H4 (cell line): ENCODE results near the gene TCF7L2. TPM values are rescaled to one million over a fixed set of nuclear protein-coding genes. Genes with fewer than 3 reads are reported as not detected.
"Not testable (repeated sequence)": the region's sequence is repeated elsewhere in the genome, so short reads cannot be mapped to it uniquely, and the experiment has no call there.

Experiments
- DNase-seq: peaks from one replicate; pipeline ENCODE4 v3.0.0-alpha.2; 2015; ENCODE audit warnings: low spot score
- total RNA-seq: library from RNA; depleted of rRNA; stranded (reverse); fragments of >200 nt; shearing (Covaris generic); gene quantifications from 2 replicates; pipeline ENCODE4 v1.2.3, GENCODE V29; 2014

Gene TCF7L2
- total RNA-seq, 1 experiment from 2014 or later = 3.4 TPM

DNA sequence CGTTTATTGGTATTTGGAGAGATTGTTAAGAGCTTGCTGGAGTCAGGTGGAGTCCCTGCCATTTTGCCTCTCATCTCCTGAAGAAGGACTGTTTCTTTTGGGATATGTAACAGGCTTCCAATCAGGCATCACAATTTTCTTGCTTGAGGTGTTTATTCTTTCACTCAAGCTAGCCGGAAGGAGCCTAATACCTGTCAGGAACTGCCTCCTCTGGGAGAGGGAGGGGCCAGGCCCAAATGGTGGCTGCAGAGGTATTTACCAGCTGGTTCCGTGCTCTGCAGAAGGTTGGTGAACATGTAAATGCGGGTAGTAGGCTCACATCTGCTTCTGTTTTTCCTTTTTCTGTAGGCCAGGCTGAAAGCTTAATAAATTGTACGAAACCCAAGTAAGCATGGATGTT is 114.0 kb downstream of the TCF7L2 start:
- DNase-seq = no peak

DNA sequence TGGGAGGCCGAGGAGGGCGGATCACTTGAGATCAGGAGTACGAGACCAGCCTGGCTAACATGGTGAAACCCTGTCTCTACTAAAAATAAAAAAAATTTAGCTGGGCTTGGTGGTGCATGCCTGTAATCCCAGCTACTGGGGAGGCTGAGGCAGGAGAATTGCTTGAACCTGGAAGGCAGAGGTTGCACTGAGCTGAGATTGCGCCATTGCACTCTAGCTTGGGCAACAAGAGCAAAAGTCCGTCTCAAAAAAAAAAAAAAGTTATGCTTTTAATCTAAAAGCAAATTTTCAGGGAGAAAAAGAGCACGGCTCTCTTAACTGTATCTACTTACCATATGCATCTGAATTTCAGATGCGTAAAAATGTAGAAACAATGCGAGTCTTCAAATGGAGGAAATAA is 116.1 kb downstream of the TCF7L2 start:
- not testable (repeated sequence) for DNase-seq

DNA sequence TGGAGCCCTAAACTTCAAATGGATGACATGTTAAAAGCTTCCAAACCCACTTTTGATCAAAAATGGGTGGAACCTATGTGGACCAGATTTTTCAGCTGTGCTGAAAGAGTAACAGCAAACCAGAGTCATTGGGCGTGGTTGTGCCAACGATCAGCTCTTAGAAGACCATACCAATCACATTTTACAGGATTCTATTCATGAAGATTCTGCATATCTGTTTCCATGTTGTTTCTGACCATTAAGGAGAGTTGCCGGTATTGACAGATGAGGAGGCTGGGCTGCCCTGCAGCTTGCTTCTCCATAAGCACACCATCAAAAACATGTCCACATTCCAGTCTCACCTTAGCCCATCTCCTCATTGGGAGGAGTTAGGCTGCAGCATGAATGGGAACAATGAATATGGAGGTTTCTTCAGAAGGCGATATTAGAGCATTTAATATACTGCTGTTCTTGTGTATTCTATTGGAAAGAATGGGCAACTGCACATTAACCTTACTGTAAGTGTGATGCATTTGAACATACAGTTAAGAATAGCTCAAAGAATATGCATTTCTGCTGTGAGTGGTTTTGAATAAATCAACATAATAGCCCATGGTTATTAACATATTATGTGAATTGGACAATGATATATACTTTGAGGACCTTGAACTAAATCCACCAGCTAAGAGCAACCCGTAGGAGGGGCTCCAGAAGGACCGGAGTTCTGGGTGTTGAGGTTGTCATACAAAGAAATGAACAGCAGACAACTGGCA is 116.7 kb downstream of the TCF7L2 start:
- no peak for DNase-seq

DNA sequence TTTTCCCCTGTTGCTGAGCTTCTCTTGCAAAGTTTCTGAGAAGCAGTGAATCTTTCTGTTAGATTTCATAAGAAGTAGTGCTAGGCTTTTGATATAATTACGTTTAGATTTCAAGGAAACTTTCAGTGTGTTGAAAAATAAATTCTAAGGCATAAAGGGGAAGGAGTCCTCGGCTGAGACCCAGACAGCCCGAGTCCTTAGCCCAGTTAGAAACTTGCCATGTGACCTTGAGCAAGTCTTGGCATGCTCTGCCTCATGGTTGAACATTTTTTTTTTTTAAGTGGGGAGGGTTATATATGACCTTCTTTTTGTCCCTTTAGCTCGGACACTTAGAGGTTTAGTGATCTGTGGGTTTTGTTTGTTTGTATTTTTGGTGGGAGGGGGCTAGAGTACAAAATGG is 117.5 kb downstream of the TCF7L2 start:
- no peak for DNase-seq

DNA sequence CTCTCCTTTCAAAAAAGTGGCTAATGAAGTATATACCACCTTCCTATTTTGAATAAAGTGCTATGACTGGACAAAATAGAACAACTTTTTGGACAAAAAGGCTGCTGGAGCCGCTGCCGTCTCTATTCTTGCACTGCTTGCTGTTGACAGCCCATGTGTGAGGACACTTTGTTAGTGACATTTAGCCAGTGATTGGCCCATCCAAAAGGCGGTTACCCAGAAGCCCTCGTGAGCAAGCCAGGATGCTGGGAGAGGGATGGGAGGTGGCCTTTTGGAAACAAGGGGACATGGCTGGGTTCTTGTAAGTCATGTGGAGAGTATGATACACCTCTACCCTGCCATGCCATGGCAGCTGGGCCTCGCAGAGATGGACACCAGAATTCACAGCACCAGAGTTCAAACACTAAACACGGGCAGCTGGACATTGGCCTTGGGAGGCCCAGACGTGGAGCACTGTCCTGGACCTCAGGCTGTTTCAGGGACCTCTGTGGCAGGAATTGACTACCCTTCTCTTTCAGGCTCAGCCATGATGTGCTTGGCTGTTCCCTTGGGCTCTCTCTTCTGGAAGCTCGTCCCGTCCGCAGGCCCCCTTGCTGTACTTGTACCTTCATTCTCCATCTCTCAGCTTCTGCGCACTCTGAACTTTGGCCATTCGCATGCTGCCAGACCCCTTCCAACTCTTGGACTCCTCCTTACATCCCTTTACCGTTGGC is 118.3 kb downstream of the TCF7L2 start:
- DNase-seq = no peak

DNA sequence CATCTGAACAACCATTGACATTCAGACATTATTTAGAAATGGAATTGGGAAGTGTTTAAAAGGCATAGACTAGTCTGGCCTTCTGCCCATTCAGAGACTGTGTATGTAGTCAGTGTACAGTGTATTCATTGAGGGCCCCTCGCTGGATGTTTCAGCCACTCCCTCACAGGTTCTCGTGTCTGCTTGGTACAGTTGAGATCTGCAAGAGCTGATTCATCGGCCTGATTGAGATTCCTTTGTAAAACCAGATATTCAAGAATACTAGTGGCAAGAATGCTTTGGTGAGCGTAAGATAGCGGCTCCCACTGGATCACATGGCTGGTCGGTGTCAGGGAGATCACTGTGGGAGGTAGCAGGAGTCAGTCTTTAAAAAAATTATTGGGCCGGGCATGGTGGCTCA is 119.5 kb downstream of the TCF7L2 start:
- no peak for DNase-seq

DNA sequence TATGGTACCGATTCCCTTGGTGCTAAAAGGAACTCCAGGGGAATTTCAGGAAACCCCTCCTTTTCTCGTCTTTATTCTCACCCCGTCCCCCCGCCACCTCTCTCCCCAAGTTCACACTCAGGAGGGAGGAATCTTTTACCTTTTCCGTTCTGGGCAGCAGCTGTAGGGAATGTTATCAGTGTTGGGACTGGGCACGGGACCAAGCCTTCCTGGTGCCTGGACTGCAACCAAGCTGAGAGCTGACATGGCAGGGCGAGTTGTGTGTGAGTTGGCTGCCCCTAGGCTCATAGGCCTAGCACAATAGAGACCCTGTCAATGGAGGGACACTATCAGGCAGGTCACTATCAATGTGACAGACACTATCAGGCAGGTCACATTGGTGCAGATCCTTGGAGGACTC is 121.4 kb downstream of the TCF7L2 start:
- DNase-seq = peak; percentile 51

DNA sequence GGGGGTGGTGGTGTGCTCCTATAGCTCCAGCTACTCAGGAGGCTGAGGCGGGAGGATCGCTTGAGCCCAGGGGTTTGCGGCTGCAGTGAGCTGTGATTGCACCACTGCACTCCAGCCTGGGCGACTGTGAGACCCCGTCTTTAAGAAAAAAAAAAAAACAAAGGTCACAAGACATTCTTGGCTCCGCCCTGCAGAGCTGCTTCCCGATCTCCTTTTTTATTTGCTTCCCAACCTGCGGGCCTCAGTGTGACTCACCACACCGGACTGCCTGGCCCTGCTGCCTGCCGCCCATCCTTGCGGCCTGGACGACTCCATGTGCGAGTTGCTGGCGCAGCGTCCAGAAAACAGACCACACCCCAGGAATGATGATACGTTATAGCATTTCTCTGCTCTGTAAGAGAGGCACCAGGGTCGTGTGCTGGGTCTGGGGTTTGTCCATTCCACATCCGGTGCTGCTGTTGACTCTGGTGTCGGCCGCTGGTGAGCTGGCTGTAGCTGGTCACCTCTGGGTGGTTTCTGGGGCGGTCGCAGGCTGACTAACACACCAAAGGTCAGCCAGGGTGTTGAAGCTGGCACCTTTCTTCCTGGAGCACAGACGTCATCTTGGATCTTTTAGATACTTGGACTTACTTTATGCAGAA is 123.6 kb downstream of the TCF7L2 start:
- peak; percentile 98 for DNase-seq

DNA sequence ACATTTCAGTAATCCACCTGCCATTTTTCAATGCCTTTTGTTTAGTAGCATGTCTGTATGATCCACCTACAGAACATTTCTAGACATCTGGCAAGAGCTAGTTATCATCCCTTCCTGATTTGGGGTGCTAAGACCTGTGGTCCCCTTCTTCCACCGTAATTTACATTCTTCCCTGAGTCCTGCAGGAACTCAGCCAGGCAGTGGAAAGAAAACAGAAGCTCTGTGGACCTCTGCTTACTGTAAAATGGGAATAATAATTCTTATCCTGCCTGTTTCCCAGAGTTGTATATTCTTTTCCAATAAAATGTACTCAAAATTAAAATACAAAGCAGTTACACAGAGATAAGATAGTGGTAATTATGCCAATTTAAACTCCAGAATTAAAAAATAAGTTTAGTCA is 126.9 kb downstream of the TCF7L2 start:
- no peak for DNase-seq

DNA sequence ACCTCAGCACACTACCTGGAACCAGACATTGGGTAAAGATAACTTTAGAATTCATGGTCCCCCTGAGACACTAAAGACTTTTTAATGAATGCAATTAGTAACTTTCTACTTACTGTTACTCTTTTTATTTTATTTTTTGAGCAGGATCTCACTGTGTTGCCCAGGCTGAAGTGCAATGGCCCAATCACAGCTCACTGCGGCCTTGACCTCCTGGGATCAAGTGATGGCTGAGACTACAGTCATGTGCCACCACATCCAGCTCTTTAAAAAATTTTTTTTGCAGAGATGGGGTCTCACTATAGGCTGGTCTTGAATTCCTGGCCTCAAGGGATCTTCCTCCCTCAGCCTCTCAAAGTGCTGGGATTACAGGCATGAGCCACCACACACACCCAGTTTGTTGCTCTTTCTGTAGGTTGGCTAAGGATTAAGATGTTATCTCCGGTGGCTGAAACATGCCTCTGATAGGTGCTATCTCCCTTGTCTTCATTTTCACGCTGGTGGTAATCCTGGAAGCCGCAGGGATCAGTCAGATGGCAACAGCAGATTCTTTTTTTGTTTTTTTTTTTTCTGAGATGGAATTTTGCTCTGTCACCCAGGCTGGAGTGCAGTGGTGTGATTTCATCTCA is 128.3 kb downstream of the TCF7L2 start:
- no peak for DNase-seq

DNA sequence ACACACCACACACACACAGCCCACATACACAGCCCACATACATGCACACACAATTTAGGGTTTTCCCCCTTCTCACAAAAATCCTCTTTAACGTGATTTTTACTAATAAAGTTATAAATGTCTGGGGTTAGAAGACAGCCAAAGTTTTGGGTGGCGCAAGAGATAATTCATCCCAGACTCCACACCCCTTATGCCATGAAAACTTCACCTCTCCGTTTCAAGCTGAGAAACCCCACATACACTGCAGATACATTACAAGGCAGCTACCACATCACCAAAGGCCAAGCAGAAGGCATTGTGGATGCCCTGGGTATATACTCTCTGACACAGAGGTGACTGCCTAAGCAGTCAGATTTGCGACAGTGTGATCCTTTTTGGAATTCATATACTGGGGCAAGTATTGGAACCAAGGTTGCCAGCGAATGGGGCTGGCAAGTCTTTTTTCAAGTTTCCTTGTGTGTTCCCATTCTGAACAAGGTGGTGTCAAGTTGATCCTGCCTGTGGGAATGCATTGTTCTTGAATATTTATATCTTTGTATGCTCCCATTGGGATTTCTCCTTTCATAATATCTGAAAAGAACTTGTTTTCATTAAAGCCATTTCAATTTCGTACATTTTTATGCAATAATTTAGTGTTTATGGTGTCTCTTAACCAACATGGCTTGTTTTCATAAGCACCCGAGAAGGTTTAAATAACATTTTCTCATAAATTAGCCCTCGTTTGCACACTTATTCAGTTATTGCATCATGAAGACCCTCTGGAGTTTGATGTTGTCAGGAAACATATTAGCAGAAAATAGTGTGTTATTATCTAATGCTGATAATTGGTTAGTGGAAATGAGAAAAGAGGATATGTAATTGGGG is 130.2 kb downstream of the TCF7L2 start:
- no peak for DNase-seq

DNA sequence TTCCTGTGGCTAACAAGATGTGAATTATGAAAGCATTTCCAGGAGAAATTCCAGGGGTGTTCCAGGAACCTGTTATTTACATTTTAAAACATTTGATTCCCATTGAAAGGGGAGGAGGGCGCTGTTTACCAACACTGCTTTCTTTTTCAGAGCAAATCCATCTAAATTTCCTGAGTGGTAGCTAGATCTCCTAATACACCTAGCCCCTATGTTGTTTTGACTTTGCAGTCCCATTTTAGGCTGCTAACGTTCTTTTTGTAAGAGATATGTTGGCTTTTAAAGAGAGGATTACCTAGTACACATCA is 130.8 kb downstream of the TCF7L2 start:
- no peak for DNase-seq

DNA sequence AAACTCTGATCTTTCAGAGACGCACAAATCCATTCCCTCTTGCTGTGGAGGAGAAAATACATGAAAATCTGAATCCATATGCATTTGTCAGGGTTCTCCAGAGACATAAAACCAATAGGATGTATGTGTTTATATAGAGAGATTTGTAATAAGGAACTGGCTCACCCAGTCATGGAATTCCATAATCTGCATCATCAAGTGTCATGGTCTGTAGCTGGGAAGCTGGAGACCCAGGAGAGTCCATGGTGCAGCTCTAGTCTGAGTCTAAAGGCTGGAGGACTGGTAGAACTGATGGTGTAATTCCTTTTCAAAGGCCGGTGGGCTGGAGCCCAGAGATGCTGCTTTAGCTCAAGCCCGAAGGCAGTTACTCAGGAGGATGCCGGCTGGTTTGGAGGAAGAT is 134.0 kb downstream of the TCF7L2 start:
- DNase-seq = no peak

DNA sequence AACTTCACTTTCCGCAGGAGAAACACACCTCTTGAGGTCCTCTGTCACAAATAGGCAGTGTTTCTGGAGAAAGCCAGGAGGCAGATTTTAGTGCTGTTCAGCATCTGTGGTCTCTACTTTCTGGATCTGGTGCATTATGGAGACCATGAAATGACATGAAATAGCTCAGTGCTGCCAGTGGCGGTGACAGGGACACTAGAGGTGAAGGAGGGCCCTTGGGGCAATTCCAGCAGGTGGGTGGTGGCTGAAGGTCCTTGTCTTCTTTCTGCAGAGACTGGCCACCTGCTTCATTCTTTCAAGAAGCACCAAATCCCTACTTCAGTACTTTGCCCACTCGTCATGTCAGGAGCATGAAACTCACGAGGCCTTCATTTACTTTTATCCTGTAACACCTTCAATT is 135.7 kb downstream of the TCF7L2 start:
- no peak for DNase-seq

DNA sequence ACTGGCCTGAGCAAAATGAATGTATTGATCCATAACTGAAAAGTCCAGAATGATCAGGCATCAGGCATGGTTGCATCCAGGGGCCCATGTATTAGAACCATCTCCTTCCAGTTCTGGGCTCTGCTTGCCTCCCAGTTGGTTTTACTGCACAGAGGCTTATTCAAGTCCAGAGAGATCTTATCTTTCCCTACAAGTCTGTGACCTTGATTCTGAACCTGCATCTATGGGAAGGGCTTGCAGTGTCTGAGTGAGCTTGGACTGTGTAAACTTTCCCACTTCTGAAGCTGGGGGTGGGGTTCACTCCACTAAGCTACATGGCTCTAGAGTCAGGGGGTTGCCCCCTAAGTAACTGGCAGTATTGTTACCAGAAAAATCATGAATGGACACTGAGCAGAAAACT is 136.2 kb downstream of the TCF7L2 start:
- no peak for DNase-seq

DNA sequence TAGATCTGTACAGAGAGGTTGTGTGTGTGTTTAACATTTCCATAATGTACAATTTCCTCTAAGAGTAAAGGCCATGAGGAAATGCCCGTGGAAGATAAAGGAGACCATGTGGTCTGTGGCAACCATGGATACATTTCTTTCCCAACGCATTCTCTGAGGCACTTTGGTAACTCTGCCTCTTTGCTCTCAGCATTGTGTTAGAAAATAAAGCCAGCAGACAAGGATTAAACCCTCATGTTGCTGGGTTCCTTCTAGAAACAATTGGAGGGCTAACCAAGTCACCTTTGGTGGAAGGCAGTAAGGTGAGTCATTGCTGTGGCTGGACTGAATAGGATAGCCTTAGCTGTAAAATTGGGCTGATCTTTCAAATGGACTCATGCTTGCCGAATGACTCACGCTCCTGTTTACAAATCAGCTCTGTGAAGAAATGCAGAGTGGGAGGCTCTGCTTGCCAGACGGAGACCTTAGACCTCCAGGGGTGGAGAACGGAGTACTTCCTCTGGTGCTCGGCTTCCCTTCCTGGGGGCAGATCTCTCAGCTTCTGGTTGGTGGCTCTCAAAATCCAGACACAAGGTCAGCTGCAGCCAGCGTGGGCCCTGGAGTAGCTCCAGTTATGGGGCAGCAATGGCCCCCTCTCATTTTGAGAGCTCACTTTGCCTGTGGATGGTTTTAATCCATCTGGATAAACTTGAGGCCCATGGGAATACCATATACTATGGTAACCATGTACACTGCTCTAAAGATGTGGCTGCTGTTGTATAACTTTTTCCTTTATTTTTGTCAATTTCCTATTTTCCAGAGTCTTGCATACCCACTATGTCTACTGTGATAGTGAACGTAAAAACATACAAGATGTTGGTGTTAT is 137.3 kb downstream of the TCF7L2 start:
- peak; percentile 98 for DNase-seq

DNA sequence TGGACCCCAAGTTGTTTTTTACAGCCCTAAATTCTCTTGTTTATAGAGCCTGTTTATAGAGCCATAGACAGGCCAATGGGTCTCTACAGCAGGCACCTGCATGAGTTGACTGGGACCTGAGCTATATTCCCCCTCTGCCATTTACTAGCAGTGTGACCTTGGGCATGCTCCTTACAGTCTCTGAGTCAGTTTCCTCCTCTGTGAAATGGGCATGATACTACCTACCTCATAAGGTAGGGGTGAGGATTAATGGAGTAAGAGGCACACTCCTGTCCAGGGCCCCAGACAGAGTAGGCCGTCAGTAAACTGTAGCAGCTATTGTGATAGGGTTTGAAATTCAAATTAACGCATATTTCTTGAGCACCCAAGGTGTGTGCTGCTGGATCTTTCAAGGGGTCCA is 138.1 kb downstream of the TCF7L2 start:
- DNase-seq = no peak

DNA sequence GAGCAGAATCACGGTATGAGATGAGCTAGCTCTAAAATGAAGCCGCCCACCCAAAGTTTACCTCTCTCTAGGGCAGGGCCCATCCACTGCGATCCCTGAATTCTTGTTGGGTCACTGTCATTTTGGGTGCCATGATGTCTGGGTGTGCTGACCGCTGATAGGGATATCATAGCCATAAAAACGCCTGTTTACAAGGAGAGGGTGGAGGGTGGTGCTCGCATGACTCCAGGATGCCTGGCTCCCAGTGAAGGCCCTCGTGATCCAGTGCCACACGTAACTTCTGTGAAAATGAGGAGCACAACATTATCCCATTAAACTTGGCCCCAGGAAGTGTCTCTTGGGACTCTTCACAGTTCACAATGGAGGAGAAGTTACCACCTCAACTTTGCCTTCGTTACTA is 139.5 kb downstream of the TCF7L2 start:
- no peak for DNase-seq

DNA sequence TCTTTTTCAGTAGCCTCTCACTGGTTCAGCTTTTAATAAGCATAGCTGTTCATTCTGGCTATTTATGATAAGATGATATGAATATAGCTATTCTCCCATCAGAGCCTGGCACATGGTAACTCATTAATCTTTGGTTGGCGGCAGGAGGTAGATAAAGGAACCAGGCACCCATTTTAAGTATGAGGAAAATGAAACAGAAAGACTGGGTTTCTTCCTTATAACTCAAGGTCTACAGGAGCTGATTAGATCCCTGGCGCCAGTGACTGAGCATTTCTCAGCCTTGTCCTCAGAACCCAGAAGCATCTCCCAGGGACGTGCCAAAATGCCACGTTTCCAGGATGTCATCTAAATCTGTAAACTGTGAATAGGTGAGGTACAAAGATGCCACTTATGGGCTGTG is 141.9 kb downstream of the TCF7L2 start:
- DNase-seq = no peak

DNA sequence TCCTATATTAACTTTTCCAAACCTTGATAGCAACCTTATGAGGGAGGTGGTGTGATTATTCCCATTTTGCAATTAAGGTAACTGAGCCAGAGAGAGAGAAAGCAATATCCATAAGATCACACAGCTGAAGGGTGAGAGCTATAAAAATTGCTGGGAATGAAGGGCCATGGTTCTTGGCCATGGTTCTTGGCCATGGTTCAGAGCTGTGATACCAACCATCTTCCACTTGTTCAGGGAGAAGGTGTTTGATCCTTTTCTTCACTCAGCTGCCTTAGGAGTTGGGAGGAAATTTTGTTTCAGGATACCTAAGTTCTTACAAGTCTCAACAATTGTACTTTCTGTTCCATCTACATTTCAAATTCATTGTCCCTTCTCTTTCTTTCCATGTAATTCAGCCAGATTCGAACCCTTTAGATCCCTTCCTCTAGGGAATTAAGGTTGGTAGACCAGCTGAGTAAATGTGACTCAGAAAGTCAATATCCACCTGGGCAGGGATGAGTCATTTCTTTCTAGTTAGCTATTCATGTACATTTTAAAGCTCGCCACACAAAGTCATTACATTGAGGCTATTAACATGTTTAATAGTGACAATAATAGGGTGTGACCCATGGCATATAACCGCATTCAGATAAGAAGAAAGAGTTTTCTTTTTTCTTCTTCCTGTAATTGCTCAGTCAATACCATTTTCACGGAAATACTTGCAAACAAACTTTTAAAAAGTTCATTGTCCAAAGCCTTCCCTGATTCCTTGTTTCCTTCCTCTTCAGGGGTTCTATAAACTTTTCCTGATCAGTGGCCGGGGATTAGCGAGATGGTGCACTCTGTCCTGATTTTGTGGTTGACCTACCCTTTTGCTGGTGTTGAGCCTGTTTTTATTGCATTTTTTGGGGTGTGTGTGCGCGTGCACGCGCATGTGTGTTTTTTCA is 143.4 kb downstream of the TCF7L2 start:
- DNase-seq = peak; percentile 69
